Putamen (tissue), 1 donor: ENCODE measurements around the gene SREBF1.
"Not testable (repeated sequence)": the region's sequence is repeated elsewhere in the genome, so short reads cannot be mapped to it uniquely, and the experiment has no call there.

ENCODE experiments used
- DNase-seq: peaks from one replicate; pipeline ENCODE4 v3.0.0-alpha.2; 2016; ENCODE audit warnings: low spot score

The SREBF1 gene

GRCh38 chr17:17811381-17812210 lies 25.2 kb downstream of the SREBF1 start:
- no peak for DNase-seq

DNA sequence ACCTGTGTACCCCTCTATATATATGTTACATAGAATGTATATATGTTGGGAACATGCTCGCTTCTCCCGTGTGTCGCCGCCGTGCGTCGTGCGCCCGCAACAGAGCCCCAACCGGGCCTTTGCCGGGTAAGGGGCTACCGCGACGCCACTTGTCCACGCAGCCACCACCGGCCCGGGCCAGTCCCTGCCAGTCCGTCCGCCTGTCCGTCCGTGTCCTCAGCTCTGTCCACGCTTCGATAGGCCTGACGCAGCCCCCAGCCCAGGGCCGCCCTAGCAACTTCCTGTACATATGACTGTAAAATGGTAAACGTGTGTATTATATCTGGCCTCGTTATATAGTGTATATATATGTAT lies 25.9 kb downstream of the SREBF1 start:
- DNase-seq = no peak

- DNase-seq = no peak
Measured at GRCh38 chr17:17810084-17810894, 26.5 kb downstream of the SREBF1 start.

- DNase-seq = no peak
Measured at GRCh38 chr17:17809531-17810083, 27.2 kb downstream of the SREBF1 start.

DNA sequence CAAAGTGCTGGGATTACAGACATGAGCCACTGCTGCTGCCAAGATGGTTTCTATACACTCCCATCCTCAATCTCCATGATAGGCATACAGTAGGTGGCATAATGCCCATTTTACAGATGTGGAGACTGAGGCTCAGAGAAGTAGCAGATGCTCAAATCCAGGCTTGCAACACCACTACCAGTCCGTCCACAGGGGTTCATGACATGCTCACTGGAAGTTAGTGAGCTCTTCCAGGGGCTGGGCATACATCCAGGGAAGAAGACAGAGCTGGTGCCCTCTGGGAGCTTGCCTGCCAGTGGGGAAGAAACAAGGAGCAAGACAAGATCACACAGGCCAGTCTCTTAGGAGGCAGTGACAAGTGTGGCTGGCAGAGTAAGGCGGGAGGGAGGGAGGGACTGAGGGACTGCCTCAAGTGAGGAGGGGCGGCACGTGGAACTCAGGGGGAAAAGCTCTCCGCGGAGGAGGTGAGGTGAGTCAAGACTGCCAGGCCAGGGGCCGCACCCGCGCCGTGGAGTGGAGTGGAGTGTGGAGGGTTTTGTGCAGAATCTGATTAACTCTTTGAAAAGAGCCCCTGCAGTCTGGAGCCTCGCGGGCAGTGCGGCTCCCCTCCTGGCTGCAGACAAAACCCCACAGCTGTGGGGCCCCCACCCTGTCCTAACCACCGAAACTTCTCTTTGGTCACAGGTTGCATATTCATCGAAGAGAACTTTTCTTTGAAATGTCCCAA lies 27.9 kb downstream of the SREBF1 start:
- DNase-seq = no peak

DNA sequence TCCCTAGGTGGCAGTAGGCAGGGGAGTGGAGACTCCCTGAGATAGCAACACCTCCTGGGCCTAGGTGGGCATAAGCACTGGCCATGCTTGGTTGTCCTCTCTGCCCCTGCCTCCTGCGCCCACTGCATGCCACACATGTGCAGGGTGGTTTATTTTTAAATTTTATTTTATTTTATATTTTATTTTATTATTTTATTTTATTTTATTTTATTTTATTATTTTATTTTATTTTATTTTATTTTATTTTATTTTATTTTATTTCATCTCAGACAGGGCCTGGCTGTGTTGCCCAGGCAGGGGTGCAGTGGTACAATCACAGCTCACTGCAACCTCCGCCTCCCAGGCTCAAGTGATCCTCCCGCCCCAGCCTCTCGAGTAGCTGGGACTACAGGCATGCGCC lies 28.6 kb downstream of the SREBF1 start:
- not testable (repeated sequence) for DNase-seq

- no peak for DNase-seq
Measured at GRCh38 chr17:17807440-17807839, 29.3 kb downstream of the SREBF1 start.

DNA sequence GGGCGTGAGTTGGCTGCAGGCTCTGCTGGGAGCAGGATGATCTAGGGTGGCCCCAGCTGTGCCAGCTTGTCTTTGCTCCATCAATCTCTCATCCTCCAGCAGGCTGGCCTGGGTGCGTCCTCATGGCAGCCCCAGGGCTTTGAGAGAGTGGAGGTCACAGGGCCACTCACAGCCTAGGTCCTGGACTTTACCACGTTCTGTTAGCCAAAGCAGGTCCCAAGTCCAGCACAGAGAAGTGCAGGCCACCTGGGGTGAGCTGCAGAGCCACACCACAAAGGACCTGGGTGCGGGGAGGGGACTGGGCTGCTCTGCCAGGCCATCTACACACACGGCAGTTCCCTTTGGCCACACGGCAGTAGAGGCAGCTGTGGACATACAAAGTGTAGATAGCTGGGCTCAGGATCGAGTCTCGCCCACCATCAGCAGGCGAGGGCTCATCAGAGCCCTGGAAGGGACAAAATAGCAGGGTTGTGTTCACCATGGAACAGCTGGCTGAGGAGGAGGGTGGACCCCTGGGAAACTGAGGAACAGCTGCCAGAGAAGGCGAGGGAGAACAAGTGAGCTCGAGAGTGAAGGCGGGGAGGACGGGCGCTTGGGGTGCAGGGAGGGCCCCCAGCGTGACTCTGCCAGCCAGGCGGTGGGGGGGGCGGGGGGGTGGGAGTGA lies 30.0 kb downstream of the SREBF1 start:
- no peak for DNase-seq

GRCh38 chr17:17806035-17806434 lies 30.8 kb downstream of the SREBF1 start:
- no peak for DNase-seq

GRCh38 chr17:17805575-17805974 lies 31.2 kb downstream of the SREBF1 start:
- DNase-seq = no peak

DNA sequence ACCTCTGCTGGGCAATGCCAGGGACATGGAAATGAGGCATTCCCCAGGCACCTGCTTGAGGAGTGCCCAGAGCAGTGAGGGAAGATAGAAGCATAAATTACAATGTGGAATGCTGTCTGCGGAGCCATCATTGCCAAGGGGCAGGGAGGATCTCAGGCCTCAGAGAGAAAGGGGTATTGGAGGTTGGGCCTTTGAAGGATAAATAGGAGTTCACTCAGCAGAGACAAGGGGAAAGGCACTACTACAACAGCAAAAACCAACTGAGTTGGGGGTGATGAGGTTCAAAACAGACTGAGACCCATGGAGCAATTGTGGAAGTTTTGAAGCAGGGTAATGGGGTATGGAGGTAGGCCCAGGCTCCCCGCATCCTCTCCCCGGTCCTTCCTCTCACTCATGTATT lies 32.8 kb downstream of the SREBF1 start:
- no peak for DNase-seq

DNA sequence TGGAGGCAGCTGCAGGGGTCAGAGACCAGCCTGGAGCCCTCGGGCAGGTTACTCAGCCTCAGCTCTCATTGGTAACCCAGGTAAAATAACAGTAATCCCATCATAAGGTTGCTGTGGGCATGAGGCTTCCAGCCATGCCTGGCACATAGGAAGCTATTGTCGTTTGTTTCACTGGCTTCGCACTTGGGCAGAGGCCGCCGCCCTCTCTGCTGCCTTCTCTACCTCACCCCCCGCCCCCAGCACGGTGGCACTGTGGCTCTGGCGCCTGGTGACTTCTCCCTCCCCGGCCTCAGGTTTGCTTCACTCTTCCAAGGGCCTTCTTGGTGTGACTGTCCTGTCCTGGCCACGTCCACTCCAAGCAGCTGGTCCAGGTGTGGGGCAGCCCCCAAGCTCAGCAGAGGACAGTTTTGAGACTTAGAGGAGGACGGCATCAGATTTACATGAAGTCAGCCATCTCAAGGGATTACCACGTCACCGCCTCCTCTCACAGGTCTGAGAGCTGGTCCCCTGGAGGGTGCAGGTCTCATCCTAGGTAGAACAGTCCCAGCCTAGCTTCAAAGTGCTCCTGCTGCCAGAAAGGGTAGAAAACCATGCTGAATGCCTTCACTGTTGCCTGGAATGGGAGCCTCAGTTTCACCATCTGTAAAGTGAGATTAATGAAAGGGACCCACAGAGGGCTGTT lies 34.8 kb downstream of the SREBF1 start:
- DNase-seq = no peak

DNA sequence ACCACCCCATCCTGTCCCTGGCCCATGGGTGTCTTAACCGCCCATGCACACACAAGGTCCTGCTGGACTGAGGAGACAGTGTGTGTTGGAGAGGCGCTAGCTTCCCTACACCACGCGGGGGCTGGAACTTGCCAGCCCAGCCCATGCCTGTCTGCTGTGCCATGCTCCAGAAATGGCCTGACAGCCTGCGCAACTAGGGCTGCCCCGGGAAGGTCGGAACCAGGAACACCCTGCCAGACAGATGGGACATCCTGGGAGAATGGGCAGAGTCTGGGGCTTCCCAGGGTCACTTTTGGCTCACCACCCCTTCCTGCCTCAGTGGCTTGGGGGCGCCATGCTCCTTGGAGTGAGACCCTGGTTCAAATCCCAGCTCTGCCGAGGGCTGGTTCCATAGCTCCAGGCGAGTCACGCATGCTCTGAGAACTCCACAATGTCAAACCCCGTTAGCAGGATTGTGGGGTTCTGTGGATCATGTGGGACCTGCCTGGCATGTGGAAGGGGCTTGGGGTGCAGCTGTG lies 36.2 kb downstream of the SREBF1 start:
- DNase-seq = no peak

DNA sequence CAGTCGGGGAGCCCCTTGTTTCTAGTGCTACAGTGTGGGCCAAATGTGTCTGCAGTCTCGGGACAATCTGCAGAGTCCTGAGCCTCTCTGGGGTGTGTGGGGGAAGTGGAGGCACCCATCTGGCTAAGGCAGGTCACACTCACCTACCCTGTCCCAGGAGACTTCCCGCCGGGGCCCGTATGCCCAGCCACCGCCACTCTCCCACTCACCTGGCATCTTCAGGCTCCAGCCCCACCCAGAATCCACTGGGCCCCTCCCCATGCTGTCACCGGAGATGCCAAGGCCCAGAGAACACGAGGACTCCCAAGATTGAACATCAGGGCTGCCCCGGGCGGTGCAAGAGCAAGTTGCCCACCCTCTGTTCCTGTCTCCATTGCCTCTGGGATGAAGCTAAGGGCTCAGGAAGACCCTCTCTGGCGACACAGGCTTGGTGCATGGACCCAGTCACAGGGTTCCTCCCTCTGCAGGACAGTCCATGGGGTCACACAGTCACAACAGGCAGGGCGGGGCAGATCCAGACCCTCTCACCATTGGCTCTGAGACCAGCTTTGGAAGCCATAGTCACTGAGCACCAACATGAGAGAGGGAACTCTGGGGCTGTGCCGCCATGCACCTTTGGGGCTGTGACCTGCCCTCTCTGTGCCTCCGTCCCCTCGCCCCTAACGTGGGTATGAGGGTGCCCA lies 38.1 kb downstream of the SREBF1 start:
- DNase-seq = no peak

DNA sequence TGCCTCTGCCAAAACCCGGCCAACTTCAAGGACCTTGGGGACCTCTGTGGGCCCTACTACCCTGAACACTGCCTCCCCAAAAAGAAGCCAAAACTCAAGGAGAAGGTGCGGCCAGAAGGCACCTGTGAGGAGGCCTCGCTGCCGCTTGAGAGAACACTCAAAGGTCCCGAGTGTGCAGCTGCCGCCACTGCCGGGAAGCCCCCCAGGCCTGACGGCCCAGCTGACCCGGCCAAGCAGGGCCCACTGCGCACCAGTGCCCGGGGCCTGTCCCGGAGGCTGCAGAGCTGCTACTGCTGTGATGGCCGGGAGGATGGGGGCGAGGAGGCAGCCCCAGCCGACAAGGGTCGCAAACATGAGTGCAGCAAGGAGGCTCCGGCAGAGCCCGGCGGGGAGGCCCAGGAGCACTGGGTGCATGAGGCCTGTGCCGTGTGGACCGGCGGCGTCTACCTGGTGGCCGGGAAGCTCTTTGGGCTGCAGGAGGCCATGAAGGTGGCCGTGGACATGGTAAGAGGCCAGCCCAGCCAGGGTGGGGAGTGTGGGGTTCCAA lies 38.7 kb downstream of the SREBF1 start:
- DNase-seq = no peak

- no peak for DNase-seq
Measured at GRCh38 chr17:17797119-17797809, 39.5 kb downstream of the SREBF1 start.

DNA sequence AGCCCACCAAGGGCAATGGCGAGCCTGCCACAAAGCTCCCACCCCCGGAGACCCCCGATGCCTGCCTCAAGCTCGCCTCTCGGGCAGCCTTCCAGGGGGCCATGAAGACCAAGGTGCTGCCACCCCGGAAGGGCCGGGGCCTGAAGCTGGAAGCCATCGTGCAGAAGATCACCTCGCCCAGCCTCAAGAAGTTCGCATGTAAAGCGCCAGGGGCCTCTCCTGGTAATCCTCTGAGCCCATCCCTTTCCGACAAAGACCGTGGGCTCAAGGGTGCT lies 40.1 kb downstream of the SREBF1 start:
- DNase-seq = no peak

GRCh38 chr17:17795946-17796786 lies 40.6 kb downstream of the SREBF1 start:
- DNase-seq = no peak

DNA sequence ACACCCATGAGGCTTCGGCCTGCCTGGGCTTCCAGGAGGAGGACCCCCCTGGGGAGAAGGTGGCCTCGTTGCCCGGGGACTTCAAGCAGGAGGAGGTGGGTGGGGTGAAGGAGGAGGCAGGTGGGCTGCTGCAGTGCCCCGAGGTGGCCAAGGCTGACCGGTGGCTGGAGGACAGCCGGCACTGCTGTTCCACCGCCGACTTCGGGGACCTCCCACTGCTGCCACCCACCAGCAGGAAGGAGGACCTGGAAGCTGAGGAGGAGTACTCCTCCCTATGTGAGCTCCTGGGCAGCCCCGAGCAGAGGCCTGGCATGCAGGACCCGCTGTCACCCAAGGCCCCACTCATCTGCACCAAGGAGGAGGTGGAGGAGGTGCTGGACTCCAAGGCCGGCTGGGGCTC lies 41.5 kb downstream of the SREBF1 start:
- no peak for DNase-seq
